HG02973 (cell line): ENCODE results near the gene RUNDC3A.
"Not testable (repeated sequence)": the region's sequence is repeated elsewhere in the genome, so short reads cannot be mapped to it uniquely, and the experiment has no call there.

ENCODE experiments used
- ATAC-seq: cut with Tn5 transposase; IDR thresholded peaks from one replicate; pipeline ENCODE4 v1.9.1; 2021; ENCODE audit warnings: moderate library complexity; ENCODE audit not compliant: unreplicated experiment

The RUNDC3A gene

DNA sequence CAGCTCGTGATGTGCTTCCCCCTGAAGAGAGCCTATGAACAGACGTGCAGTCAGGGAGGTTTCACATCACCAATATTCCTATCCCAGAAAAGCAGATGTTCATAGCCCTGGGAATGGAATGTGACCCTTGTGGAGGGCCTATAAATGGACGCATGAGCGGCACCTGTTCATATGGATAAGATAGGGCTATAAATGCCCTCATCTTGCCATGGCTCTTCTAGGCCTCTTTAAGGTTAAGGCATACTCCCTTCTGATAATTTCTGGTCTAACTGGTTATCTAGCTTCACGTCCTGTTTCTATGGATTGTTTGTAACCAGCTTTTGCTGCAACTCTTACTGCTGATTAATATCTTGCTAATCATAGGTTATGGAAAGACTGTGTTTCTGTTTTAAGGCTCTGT, 32.2 kb downstream of the RUNDC3A start:
- not testable (repeated sequence) for ATAC-seq

GRCh38 chr17:44343510-44344209, 35.3 kb downstream of the RUNDC3A start:
- no peak for ATAC-seq

GRCh38 chr17:44344939-44345453, 36.6 kb downstream of the RUNDC3A start, which contains the start of gene GRN:
TSS of gene GRN (plus strand) at chr17:44345302. CDS start at chr17:44349165, 3,863 bp downstream.
- ATAC-seq, result peak; percentile 43

- no peak for ATAC-seq
Measured at GRCh38 chr17:44345454-44346026, 37.1 kb downstream of the RUNDC3A start.

- no peak for ATAC-seq
Measured at GRCh38 chr17:44346064-44346844, 37.9 kb downstream of the RUNDC3A start.

DNA sequence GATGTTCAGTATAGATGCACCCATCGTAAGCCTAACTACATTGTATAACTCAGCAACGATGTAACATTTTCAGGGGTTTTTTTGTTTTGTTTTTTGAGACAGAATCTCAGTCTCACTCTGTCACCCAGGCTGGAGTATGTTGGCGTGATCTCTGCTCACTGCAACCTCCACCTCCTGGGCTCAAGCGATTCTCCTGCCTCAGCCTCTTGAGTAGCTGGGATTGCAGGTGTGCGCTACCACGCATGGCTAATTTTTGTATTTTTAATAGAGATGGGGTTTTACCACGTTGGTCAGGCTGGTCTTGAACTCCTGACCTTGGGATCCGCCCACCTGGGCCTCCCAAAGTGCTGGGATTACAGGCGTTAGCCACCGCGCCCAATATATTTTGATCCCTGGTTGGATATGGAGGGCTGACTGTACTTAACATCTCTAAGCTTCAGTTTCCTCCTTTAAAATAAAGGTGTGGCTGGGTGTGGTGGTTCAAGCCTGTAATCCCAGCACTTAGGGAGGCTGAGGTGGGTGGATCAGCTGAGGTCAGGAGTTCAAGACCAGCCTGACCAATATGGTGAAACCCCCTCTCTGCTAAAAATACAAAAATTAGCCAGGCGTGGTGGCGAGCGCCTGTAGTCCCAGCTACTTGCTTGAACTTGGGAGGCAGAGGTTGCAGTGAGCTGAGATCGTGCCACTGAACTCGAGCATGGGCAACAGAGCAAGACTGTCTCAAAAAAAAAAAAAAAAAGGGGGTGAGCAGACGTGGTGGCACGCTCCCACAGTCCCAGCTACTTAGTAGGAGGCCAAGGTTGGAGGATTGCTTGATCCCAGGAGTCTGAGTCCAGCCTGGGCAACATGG, 39.0 kb downstream of the RUNDC3A start:
- ATAC-seq, result not testable (repeated sequence)

DNA sequence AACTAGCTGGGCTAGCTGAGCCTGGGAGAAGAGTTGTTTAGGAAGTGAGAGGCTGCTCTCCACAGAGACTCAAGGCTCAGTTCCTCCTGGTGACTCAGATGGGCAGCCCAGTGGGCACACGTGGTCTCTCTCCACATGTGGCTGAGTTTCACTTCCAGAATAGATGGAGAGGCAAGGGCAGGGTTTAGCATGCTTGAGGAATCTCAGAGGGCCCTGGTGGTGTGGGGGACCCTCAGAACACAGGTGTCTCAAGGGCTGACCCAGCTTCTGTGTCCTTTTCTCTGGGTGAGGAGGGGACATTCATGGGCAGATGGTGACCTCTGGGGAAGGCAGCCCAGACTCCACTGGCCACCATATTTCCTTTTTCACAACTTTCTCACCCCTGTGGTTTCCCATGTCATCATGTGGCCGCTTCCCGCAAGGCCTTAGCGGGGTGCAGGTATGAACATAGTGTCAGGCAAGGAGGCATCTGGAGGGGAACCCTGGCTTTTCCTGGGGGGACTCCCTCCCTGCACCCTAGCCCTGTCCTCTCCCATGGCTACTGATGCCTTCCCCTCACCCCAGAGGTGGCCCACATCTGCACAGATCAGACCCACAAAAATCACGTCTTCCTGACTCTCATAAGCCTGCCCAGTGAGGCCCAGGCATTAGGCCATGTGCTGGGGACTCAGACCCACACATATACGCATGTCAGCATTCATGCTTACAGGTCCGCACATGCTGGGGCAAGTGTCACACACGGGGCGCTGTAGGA, 40.0 kb downstream of the RUNDC3A start:
- ATAC-seq, result peak; percentile 38

DNA sequence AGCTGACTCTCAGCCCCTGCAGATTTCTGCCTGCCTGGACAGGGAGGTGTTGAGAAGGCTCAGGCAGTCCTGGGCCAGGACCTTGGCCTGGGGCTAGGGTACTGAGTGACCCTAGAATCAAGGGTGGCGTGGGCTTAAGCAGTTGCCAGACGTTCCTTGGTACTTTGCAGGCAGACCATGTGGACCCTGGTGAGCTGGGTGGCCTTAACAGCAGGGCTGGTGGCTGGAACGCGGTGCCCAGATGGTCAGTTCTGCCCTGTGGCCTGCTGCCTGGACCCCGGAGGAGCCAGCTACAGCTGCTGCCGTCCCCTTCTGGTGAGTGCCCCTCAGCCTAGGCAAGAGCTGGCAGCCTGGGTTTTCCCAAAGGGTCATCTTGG, 40.6 kb downstream of the RUNDC3A start:
- no peak for ATAC-seq

DNA sequence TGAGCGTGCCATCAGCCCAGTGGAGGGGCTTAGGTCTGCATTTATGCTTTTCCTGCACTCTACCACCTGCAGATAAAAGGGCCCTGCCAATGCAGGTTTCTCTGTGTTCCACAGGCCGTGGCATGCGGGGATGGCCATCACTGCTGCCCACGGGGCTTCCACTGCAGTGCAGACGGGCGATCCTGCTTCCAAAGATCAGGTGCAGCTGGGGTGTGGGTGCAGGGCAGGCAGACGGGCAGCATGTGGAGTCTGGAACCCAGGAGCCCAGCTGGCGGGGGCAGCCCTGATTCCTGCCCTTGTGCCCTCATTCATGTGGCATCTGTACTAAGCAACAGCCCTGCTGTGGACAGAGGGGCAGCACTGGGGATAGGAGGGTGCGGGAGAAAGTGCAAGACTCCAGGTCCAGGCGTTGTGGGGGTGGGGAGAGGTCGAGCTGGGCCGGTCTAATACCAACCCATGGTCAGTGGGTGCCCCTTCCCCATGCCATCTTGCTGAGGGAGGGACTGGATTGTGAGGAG, 41.2 kb downstream of the RUNDC3A start:
- no peak for ATAC-seq

DNA sequence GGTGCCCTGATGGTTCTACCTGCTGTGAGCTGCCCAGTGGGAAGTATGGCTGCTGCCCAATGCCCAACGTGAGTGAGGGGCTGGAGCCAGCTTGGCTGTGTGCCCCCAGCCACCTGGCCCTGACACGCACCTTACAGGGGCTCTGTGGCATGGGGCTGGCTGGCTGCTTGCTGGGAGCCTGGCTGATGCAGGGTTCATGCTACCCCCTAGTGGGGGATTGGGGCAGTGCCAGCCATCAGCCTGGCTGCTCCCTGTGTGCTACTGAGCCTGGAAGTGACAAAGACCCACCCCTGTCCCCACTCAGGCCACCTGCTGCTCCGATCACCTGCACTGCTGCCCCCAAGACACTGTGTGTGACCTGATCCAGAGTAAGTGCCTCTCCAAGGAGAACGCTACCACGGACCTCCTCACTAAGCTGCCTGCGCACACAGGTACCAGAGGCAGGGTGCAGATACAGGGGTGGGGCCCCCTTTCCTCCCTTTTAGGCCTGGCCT, 42.4 kb downstream of the RUNDC3A start:
- no peak for ATAC-seq

GRCh38 chr17:44351464-44351863, 43.1 kb downstream of the RUNDC3A start:
- no peak for ATAC-seq

DNA sequence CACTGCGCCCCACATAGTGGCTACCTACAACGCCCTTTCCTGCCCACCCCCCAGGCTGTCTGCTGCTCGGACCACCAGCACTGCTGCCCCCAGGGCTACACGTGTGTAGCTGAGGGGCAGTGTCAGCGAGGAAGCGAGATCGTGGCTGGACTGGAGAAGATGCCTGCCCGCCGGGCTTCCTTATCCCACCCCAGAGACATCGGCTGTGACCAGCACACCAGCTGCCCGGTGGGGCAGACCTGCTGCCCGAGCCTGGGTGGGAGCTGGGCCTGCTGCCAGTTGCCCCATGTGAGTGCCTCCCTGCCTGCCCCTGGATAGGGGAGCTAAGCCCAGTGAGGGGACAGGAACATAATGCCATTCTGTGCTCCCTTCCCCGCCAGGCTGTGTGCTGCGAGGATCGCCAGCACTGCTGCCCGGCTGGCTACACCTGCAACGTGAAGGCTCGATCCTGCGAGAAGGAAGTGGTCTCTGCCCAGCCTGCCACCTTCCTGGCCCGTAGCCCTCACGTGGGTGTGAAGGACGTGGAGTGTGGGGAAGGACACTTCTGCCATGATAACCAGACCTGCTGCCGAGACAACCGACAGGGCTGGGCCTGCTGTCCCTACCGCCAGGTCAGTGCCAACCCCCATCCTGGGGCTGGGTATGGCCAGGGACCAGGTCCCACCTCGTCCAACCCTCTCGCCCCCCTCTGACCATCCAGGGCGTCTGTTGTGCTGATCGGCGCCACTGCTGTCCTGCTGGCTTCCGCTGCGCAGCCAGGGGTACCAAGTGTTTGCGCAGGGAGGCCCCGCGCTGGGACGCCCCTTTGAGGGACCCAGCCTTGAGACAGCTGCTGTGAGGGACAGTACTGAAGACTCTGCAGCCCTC, 43.8 kb downstream of the RUNDC3A start:
- ATAC-seq, result no peak

- no peak for ATAC-seq
Measured at GRCh38 chr17:44352828-44353671, 44.6 kb downstream of the RUNDC3A start.

- no peak for ATAC-seq
Measured at GRCh38 chr17:44353672-44354331, 45.4 kb downstream of the RUNDC3A start.

GRCh38 chr17:44354582-44355561, 46.5 kb downstream of the RUNDC3A start:
- ATAC-seq, result no peak

GRCh38 chr17:44355642-44356099, 47.3 kb downstream of the RUNDC3A start:
- ATAC-seq, result no peak
